Left lung (tissue), 10 donors: ENCODE data around the gene CCDC85A. TPM values are rescaled to one million over a fixed set of nuclear protein-coding genes. Genes with fewer than 3 reads are reported as not detected.

Experiments used
- ATAC-seq: fragments of 200-7000 bp; cut with Tn5 transposase; one replicate; pipeline ENCODE4 v1.9.1; 2020; ENCODE audit warnings: moderate library complexity
- DNase-seq, 4 donors: peaks; one replicate each; pipeline ENCODE4 v3.0.0-alpha.2; 2013 to 2020
- H3K27ac ChIP-seq, 2 donors: fragments of 200-600 bp; sonication (generic) in 1 of 2; one replicate each; pipeline versions ENCODE4 v1.5.0 to v1.8.0; 2020 to 2021
- H3K27me3 ChIP-seq, 2 donors: fragments of 200-600 bp; sonication (generic) in 1 of 2; one replicate each; pipeline versions ENCODE4 v1.5.0 to v1.8.0; 2020 to 2021
- H3K36me3 ChIP-seq, 2 donors: fragments of 200-600 bp; sonication (generic) in 1 of 2; one replicate each; pipeline versions ENCODE4 v1.5.0 to v1.8.0; 2020 to 2021
- H3K4me1 ChIP-seq, 2 donors: fragments of 200-600 bp; one replicate each; pipeline ENCODE4 v1.8.0; 2021
- H3K4me3 ChIP-seq, 2 donors: fragments of 200-600 bp; sonication (generic) in 1 of 2; one replicate each; pipeline versions ENCODE4 v1.5.0 to v1.8.0; 2020 to 2021; ENCODE audit warnings: mild to moderate bottlenecking in 1 of 2
- H3K9me3 ChIP-seq, 2 donors: fragments of 200-600 bp; sonication (generic) in 1 of 2; one replicate each; pipeline versions ENCODE4 v1.5.0 to v1.8.0; 2020 to 2021
- CTCF ChIP-seq, 2 donors: fragments of 200-600 bp; sonication (generic) in 1 of 2; IDR thresholded peaks; one replicate each; pipeline versions ENCODE4 v1.5.0 to v1.8.0; 2021; ENCODE audit warnings: antibody characterized with exemption in 2 of 2
- intact Hi-C, 2 donors: fragments of 100-400 bp; cut with DNase I; formaldehyde crosslinking; loops; one replicate each; pipeline versions ENCODE4 v1.11.2 to v1.14.2; 2022
- polyA plus RNA-seq, 6 donors: library from polyadenylated mRNA; unstranded; fragments of 120-200 nt; gene quantifications; one replicate each; pipeline ENCODE4 v1.2.1, GENCODE V29; 2013; ENCODE audit not compliant: insufficient read length in 6 of 6
- total RNA-seq, 2 donors: library from RNA; stranded (reverse); fragmentation: NEBNext Ultra II Directional; extraction: Animal tissue kit (Norgen Biotek cat#: 25700); gene quantifications; one replicate each; pipeline ENCODE4 v1.2.1, GENCODE V29; 2021
- donor health status: DM: no; HTN: yes; CAD: no.
- donor health status: DM: no; HTN: no; CAD: no.

Gene CCDC85A
- total and polyA plus RNA-seq, 8 donors, result 1.2 to 8.7 (median 2.2) TPM

- Histone ChIP-seq H3K27me3 (no peaks in the 10 kb centered on the region), H3K27ac (no peak overlapping the region), H3K36me3 (no peaks in the 10 kb centered on the region), H3K4me1 (no peaks in the 10 kb centered on the region), H3K4me3 (no peak overlapping the region), H3K9me3 (no peaks in the 10 kb centered on the region)
- no peak for TF ChIP-seq CTCF (IDR thresholded peaks at IDR 0.05)
- intact Hi-C loops, result no loop called here
- DNase-seq, result no peak
- ATAC-seq, result no peak
These were observed 18.8 kb downstream of the CCDC85A start for GRCh38 chr2:56202381-56203121.

- Histone ChIP-seq H3K27me3 (no peaks in the 10 kb centered on the region), H3K36me3 (no peaks in the 10 kb centered on the region), H3K27ac (no peak overlapping the region), H3K4me3 (no peak overlapping the region), H3K9me3 (no peaks in the 10 kb centered on the region), H3K4me1 (no peaks in the 10 kb centered on the region)
- ATAC-seq, result no peak
- TF ChIP-seq CTCF (IDR thresholded peaks at IDR 0.05), result no peak
- intact Hi-C loops, result no loop called here
- no peak for DNase-seq
These were observed 20.8 kb downstream of the CCDC85A start for GRCh38 chr2:56204556-56204955.

GRCh38 chr2:56206250-56206649 is 22.5 kb downstream of the CCDC85A start:
- H3K9me3 ChIP-seq, result no peaks in the 10 kb centered on the region
- TF ChIP-seq CTCF (IDR thresholded peaks at IDR 0.05), result no peak
- H3K4me1 ChIP-seq, result no peaks in the 10 kb centered on the region
- ATAC-seq (no peak), DNase-seq (no peak)
- intact Hi-C loops, result no loop called here
- no peaks in the 10 kb centered on the region for H3K27me3 ChIP-seq
- no peak overlapping the region for H3K4me3 ChIP-seq
- no peaks in the 10 kb centered on the region for H3K36me3 ChIP-seq
- H3K27ac ChIP-seq, result no peak overlapping the region

- no peaks in the 10 kb centered on the region for H3K27me3 ChIP-seq
- no peak overlapping the region for H3K27ac ChIP-seq
- intact Hi-C loops, result no loop called here
- TF ChIP-seq CTCF (IDR thresholded peaks at IDR 0.05), result no peak
- H3K9me3 ChIP-seq, result no peaks in the 10 kb centered on the region
- H3K4me3 ChIP-seq, result no peak overlapping the region
- no peaks in the 10 kb centered on the region for H3K36me3 ChIP-seq
- DNase-seq (no peak), ATAC-seq (no peak)
- no peaks in the 10 kb centered on the region for H3K4me1 ChIP-seq
These were observed 24.0 kb downstream of the CCDC85A start for GRCh38 chr2:56207760-56208159.

GRCh38 chr2:56208380-56208779 is 24.6 kb downstream of the CCDC85A start:
- TF ChIP-seq CTCF (IDR thresholded peaks at IDR 0.05), result no peak
- Histone ChIP-seq H3K4me1 (no peaks in the 10 kb centered on the region), H3K27ac (no peak overlapping the region), H3K27me3 (no peaks in the 10 kb centered on the region), H3K4me3 (no peak overlapping the region), H3K9me3 (no peaks in the 10 kb centered on the region), H3K36me3 (no peaks in the 10 kb centered on the region)
- no peak for ATAC-seq
- no peak for DNase-seq
- intact Hi-C loops, result no loop called here
